Left cardiac atrium (tissue), 4 donors: ENCODE results near the gene TNFRSF14. TPM values are rescaled to one million over a fixed set of nuclear protein-coding genes. Genes with fewer than 3 reads are reported as not detected.
A peak's percentile ranks its signal among the peaks of the same experiment; 100 is the strongest.

ENCODE experiments used
- ATAC-seq, 2 donors: fragments of 200-7000 bp; cut with Tn5 transposase; one replicate each; pipeline ENCODE4 v1.9.1; 2020; ENCODE audit warnings: mild to moderate bottlenecking in 2 of 2, moderate library complexity in 2 of 2
- DNase-seq: peaks from one replicate; pipeline ENCODE4 v3.0.0-alpha.2; 2020
- intact Hi-C, 2 donors: fragments of 100-400 bp; cut with DNase I; formaldehyde crosslinking; loops; one replicate each; pipeline versions ENCODE4 v1.14.1 to v1.15.1; 2022 to 2023
- long read RNA-seq: library from polyadenylated mRNA; unstranded; transcript quantifications from one replicate; pipeline ENCODE4 v2.0.0, GENCODE V29; 2021
- total RNA-seq, 2 donors: library from RNA; stranded (reverse); fragmentation: NEBNext Ultra II Directional; extraction: Animal tissue kit (Norgen Biotek cat#: 25700); gene quantifications; one replicate each; pipeline ENCODE4 v1.2.1, GENCODE V29; 2021
- donor health status: DM: no; HTN: yes; CAD: no.
- donor health status: DM: no; HTN: yes; CAD: no; lungs with severe emphysema.
- donor health status: DM: yes; HTN: yes; CAD: no.
- donor health status: Dilated cardiomyopathy.

The TNFRSF14 gene
- 10 to 100 TPM; 21.6 to 22.6 TPM for total RNA-seq
- long read RNA-seq, transcript TNFRSF14-201 (8 exons, 1,707 nt), result major isoform, 11 of 26 reads
- long read RNA-seq, partial matches to known transcripts, result 6 of 26 reads
- long read RNA-seq, other reads (novel, unspliced or antisense), result 9 of 26 reads

- DNase-seq, result no peak
- intact Hi-C loops, result no loop called here
- peak; percentile 51 to 59 for ATAC-seq
Observed at GRCh38 chr1:2556277-2556677, at the start of gene TNFRSF14. TNFRSF14 (plus strand) TSS chr1:2556371; CDS start chr1:2556665, 294 bp downstream.

- no peak for DNase-seq
- ATAC-seq, result peak; percentile 7 to 16
- intact Hi-C loops, result no loop called here
Observed at GRCh38 chr1:2506901-2507565, 49.1 kb upstream of the TNFRSF14 start.

- intact Hi-C loops, result no loop called here
- no peak for ATAC-seq
- DNase-seq, result no peak
Observed at GRCh38 chr1:2507744-2508155, 48.4 kb upstream of the TNFRSF14 start.

- no peak for ATAC-seq
- intact Hi-C loops, result no loop called here
- no peak for DNase-seq
Observed at GRCh38 chr1:2508180-2508579, 48.0 kb upstream of the TNFRSF14 start.

- ATAC-seq (no peak), DNase-seq (no peak)
- intact Hi-C loops, result no loop called here
Observed at GRCh38 chr1:2508751-2509150, 47.4 kb upstream of the TNFRSF14 start.

GRCh38 chr1:2509589-2509988, 46.6 kb upstream of the TNFRSF14 start:
- intact Hi-C loops, result no loop called here
- ATAC-seq (no peak), DNase-seq (no peak)

GRCh38 chr1:2510366-2511155, 45.6 kb upstream of the TNFRSF14 start:
- DNase-seq (no peak), ATAC-seq (no peak)
- intact Hi-C loops, result no loop called here

- intact Hi-C loops, result no loop called here
- DNase-seq, result no peak
- ATAC-seq, result no peak
Observed at GRCh38 chr1:2512862-2513421, 43.2 kb upstream of the TNFRSF14 start.

- intact Hi-C loops, result no loop called here
- ATAC-seq (no peak), DNase-seq (no peak)
Observed at GRCh38 chr1:2513939-2514652, 42.1 kb upstream of the TNFRSF14 start.

- no peak for DNase-seq
- no peak for ATAC-seq
- intact Hi-C loops, result no loop called here
Observed at GRCh38 chr1:2514863-2515762, 41.1 kb upstream of the TNFRSF14 start.

GRCh38 chr1:2515763-2516080, 40.4 kb upstream of the TNFRSF14 start:
- ATAC-seq (no peak), DNase-seq (no peak)
- intact Hi-C loops, result no loop called here

- ATAC-seq, result no peak
- DNase-seq, result no peak
Observed at GRCh38 chr1:2516124-2516523, 40.0 kb upstream of the TNFRSF14 start.

GRCh38 chr1:2516946-2517345, 39.2 kb upstream of the TNFRSF14 start:
- intact Hi-C loops, result no loop called here

More at GRCh38 chr1:2516124-2516523, 40.0 kb upstream of the TNFRSF14 start:
- intact Hi-C loops, result no loop called here

GRCh38 chr1:2517966-2518365, 38.2 kb upstream of the TNFRSF14 start:
- intact Hi-C loops, result no loop called here
- DNase-seq, result no peak
- ATAC-seq, result no peak

More at GRCh38 chr1:2516946-2517345, 39.2 kb upstream of the TNFRSF14 start:
- DNase-seq (no peak), ATAC-seq (no peak)

GRCh38 chr1:2518528-2518927, 37.6 kb upstream of the TNFRSF14 start:
- intact Hi-C loops, result no loop called here
- no peak for ATAC-seq
- DNase-seq, result no peak

- intact Hi-C loops, result no loop called here
- DNase-seq (no peak), ATAC-seq (no peak)
Observed at GRCh38 chr1:2519029-2519685, 37.0 kb upstream of the TNFRSF14 start.

GRCh38 chr1:2519729-2520128, 36.4 kb upstream of the TNFRSF14 start:
- ATAC-seq, result no peak
- no peak for DNase-seq
- intact Hi-C loops, result no loop called here

GRCh38 chr1:2520206-2520605, 36.0 kb upstream of the TNFRSF14 start:
- ATAC-seq (no peak), DNase-seq (no peak)
- intact Hi-C loops, result no loop called here
